Chondrocyte (in vitro differentiated cells): ENCODE results near the gene CNOT6L. TPM values are rescaled to one million over a fixed set of nuclear protein-coding genes. Genes with fewer than 3 reads are reported as not detected.

Source experiments
- DNase-seq: peaks from one replicate; pipeline ENCODE4 v3.0.0; 2021; ENCODE audit warnings: mixed read lengths, low spot score
- H3K27ac Mint-ChIP-seq: one replicate; pipeline ENCODE4 v1.8.0; 2021; ENCODE audit warnings: mild to moderate bottlenecking, moderate library complexity, mixed read lengths; ENCODE audit not compliant: unreplicated experiment
- H3K27me3 Mint-ChIP-seq: 2 replicates; pipeline ENCODE4 v1.8.0; 2021; ENCODE audit warnings: low read depth, mixed read lengths
- H3K36me3 Mint-ChIP-seq: 2 replicates; pipeline ENCODE4 v1.8.0; 2021; ENCODE audit warnings: low read depth, mixed read lengths
- H3K4me1 Mint-ChIP-seq: 2 replicates; pipeline ENCODE4 v1.8.0; 2021; ENCODE audit warnings: low read depth, mild to moderate bottlenecking, mixed read lengths
- H3K4me3 Mint-ChIP-seq: one replicate; pipeline ENCODE4 v1.8.0; 2021; ENCODE audit warnings: mild to moderate bottlenecking, moderate library complexity, mixed read lengths; ENCODE audit not compliant: unreplicated experiment
- H3K9me3 Mint-ChIP-seq: 2 replicates; pipeline ENCODE4 v1.8.0; 2021; ENCODE audit warnings: low read depth, mixed read lengths
- total RNA-seq: library from RNA; stranded (reverse); gene quantifications from 3 replicates; pipeline ENCODE4 v1.2.1, GENCODE V29; 2021
- TF ChIP-seq, protein P1 (sequence below): fragments of 200-600 bp; sonication (generic); IDR thresholded peaks from 2 replicates; pipeline ENCODE4 v1.5.0; 2021; ENCODE audit warnings: antibody characterized with exemption, mild to moderate bottlenecking, moderate library complexity

Gene CNOT6L
- total RNA-seq, 1 donor from 2014 or later = 25.5 TPM

DNA sequence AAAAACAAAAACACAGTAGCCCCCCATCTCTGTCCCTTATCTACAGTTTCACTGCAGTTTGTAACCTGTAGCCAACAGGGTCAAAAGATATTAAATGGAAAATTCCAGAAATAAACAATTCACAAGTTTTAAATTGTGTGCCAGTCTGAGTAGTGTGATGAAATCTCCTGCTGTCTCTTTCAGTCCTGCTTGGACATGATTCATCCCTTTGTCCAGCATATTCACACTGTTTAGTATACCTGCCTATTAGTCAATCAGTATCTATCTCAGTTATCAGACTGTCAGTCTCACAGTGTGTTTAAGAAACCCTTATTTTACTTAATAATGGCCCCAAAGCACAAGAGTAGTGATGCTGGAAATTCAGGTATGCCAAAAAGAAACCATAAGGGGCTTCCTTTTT, 21.9 kb downstream of the CNOT6L start:
- peak overlapping the region; percentile 74 for H3K27ac Mint-ChIP-seq

DNA sequence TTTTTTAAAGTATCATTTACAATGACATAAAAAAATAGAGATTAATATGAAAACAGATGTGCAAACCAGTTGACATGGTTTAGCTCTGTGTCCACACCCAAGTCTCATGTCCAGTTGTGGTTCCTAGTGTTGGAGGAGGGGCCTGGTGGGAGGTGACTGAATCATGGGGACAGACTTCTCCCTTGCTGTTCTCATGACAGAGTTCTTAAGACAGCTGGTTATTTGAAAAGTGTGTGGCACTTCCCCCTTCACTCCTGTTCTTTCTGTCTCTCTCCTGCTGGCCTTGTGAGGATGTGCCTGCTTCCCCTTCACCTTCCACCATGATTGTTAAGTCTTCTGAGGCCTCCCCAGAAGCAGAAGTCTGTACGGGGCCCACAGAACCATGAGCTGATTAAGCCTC, 23.8 kb downstream of the CNOT6L start:
- no peak for DNase-seq
- TF ChIP-seq, protein P1, sequence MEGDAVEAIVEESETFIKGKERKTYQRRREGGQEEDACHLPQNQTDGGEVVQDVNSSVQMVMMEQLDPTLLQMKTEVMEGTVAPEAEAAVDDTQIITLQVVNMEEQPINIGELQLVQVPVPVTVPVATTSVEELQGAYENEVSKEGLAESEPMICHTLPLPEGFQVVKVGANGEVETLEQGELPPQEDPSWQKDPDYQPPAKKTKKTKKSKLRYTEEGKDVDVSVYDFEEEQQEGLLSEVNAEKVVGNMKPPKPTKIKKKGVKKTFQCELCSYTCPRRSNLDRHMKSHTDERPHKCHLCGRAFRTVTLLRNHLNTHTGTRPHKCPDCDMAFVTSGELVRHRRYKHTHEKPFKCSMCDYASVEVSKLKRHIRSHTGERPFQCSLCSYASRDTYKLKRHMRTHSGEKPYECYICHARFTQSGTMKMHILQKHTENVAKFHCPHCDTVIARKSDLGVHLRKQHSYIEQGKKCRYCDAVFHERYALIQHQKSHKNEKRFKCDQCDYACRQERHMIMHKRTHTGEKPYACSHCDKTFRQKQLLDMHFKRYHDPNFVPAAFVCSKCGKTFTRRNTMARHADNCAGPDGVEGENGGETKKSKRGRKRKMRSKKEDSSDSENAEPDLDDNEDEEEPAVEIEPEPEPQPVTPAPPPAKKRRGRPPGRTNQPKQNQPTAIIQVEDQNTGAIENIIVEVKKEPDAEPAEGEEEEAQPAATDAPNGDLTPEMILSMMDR = no peak
- Mint-ChIP-seq H3K4me3 (no peak overlapping the region), H3K27me3 (no peaks in the 10 kb centered on the region), H3K9me3 (no peaks in the 10 kb centered on the region), H3K36me3 (no peaks in the 10 kb centered on the region), H3K27ac (peak overlapping the region; percentile 37), H3K4me1 (peaks cover 33% of the 10 kb centered on the region)

More for the DNA sequence above, 21.9 kb downstream of the CNOT6L start:
- Mint-ChIP-seq H3K4me1 (peaks cover 42% of the 10 kb centered on the region), H3K27me3 (no peaks in the 10 kb centered on the region), H3K4me3 (no peak overlapping the region), H3K9me3 (no peaks in the 10 kb centered on the region), H3K36me3 (no peaks in the 10 kb centered on the region)
- TF ChIP-seq, protein P1 = no peak
- no peak for DNase-seq

DNA sequence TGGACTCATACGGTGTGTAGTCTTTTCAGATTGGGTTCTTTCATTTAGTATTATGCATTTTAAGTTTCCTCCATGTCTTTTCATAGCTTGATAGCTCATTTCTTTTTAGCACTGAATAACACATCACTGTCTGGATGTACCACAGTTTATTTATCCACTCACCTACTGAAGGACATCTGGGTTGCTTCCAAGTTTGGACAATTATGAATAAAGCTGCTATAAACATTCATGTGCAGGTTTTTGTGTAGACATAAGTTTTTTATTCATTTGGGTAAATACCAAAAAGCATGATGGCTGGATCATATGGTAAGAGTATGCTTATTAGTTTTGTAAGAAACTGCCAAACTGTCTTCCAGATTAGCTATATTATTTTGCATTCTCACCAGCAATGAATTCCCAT, 29.0 kb downstream of the CNOT6L start:
- Mint-ChIP-seq H3K36me3 (no peaks in the 10 kb centered on the region), H3K4me1 (peaks cover 10% of the 10 kb centered on the region), H3K9me3 (no peaks in the 10 kb centered on the region), H3K27me3 (no peaks in the 10 kb centered on the region), H3K4me3 (no peak overlapping the region), H3K27ac (no peak overlapping the region)
- no peak for DNase-seq
- TF ChIP-seq, protein P1 = no peak

DNA sequence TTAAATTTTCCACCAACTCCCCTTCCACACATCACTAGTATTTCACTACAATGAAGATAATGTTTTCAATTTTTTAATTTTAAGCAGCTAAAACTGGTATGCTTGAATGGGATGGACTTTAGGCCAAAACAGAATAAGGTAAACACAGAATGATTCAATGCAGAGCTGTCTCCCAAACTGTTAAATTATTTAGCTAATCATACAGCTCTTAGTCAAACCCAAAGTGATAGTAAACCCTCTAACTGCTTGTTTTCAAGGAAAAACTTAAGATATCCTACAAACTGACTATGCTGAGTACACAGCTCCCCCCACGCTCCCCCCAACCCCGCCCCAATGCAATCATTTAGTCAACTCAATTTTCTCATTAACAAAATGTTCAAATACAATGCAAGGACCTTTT, 30.2 kb downstream of the CNOT6L start:
- Mint-ChIP-seq H3K4me1 (peaks cover 8% of the 10 kb centered on the region), H3K27ac (no peak overlapping the region), H3K4me3 (no peak overlapping the region), H3K9me3 (no peaks in the 10 kb centered on the region), H3K36me3 (no peaks in the 10 kb centered on the region), H3K27me3 (no peaks in the 10 kb centered on the region)
- TF ChIP-seq, protein P1 = no peak
- DNase-seq = no peak

DNA sequence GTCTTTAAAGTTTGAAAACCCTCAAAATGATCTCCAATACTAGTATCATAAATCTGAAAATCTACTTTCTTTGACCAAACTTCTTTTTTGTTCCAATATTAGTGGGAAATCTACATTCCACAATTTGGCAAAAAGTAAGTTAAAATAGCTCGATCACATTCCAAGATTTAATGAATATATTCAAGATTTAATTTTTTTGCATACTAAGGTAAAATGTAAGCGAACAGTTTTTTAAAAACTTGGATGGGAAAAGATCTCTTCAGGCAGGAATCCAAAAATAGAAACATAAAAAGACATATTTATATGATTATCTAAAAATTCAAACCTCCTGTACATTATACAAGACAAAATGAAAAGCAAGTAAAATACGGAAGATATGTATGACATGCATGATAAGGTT, 31.2 kb downstream of the CNOT6L start:
- Mint-ChIP-seq H3K4me1 (peaks cover 2% of the 10 kb centered on the region), H3K27me3 (no peaks in the 10 kb centered on the region), H3K4me3 (no peak overlapping the region), H3K27ac (no peak overlapping the region), H3K9me3 (no peaks in the 10 kb centered on the region), H3K36me3 (no peaks in the 10 kb centered on the region)
- TF ChIP-seq, protein P1 = no peak
- DNase-seq = no peak
